Neural cell (in vitro differentiated cells): ENCODE results near the gene FPR1. TPM values are rescaled to one million over a fixed set of nuclear protein-coding genes. Genes with fewer than 3 reads are reported as not detected.

ENCODE experiments used
- H2AFZ ChIP-seq: fragments of 200-600, 300-800 bp; sonication (generic), shearing (Covaris generic); 2 replicates; pipeline ENCODE4 v1.6.0; 2014; ENCODE audit warnings: low read depth, mild to moderate bottlenecking, antibody characterized with exemption, low read length, moderate library complexity
- H3F3A ChIP-seq: fragments of 200-600 bp; shearing (Covaris generic); 2 replicates; pipeline ENCODE4 v1.6.1; 2016; ENCODE audit warnings: mild to moderate bottlenecking, moderate library complexity, mixed read lengths, antibody characterized with exemption, low read length; ENCODE audit not compliant: insufficient read depth, poor library complexity, severe bottlenecking
- H3K27ac ChIP-seq: fragments of 200-600, 300-800 bp; sonication (generic), shearing (Covaris generic); 2 replicates; pipeline ENCODE4 v1.5.1; 2014; ENCODE audit warnings: mild to moderate bottlenecking, low read length, moderate library complexity
- H3K27me3 ChIP-seq: fragments of 300-800, 200-600 bp; sonication (generic), shearing (Covaris generic); 2 replicates; pipeline ENCODE4 v1.6.0; 2014; ENCODE audit warnings: mild to moderate bottlenecking, low read depth, low read length, moderate library complexity; ENCODE audit not compliant: insufficient read depth
- H3K36me3 ChIP-seq: fragments of 300-800, 200-600 bp; sonication (generic), shearing (Covaris generic); 2 replicates; pipeline ENCODE4 v1.5.1; 2014; ENCODE audit warnings: mild to moderate bottlenecking, antibody characterized with exemption, low read length, moderate library complexity; ENCODE audit not compliant: insufficient read depth
- H3K4me2 ChIP-seq: fragments of 300-800, 200-600 bp; sonication (generic), shearing (Covaris generic); 2 replicates; pipeline ENCODE4 v1.6.0; 2014; ENCODE audit warnings: mild to moderate bottlenecking, low read length
- H3K4me3 ChIP-seq: fragments of 300-800, 200-600 bp; sonication (generic), shearing (Covaris generic); 2 replicates; pipeline ENCODE4 v1.5.1; 2014; ENCODE audit warnings: mild to moderate bottlenecking, low read length, moderate library complexity
- H3K79me2 ChIP-seq: fragments of 200-600 bp; shearing (Covaris generic); replicated peaks from 2 replicates; pipeline ENCODE4 v1.6.0; 2014; ENCODE audit warnings: mild to moderate bottlenecking, low read length, moderate library complexity; ENCODE audit not compliant: insufficient read depth
- H3K9ac ChIP-seq: fragments of 300-800, 200-600 bp; sonication (generic), shearing (Covaris generic); 2 replicates; pipeline ENCODE4 v1.6.1; 2016; ENCODE audit warnings: mild to moderate bottlenecking, low read length, mixed read lengths
- H3K9me2 ChIP-seq: fragments of 200-600 bp; shearing (Covaris generic); 2 replicates; pipeline ENCODE4 v1.6.1; 2016; ENCODE audit warnings: mild to moderate bottlenecking, low read length, mixed read lengths; ENCODE audit not compliant: insufficient read depth
- H3K9me3 ChIP-seq: fragments of 200-600, 300-800 bp; sonication (generic), shearing (Covaris generic); 2 replicates; pipeline ENCODE4 v1.6.1; 2016; ENCODE audit warnings: mild to moderate bottlenecking, mixed run types, low read length, moderate library complexity, mixed read lengths
- H4K20me1 ChIP-seq: fragments of 200-600 bp; shearing (Covaris generic); 2 replicates; pipeline ENCODE4 v1.6.1; 2016; ENCODE audit warnings: mild to moderate bottlenecking, mixed run types; ENCODE audit not compliant: insufficient read depth
- EZH2 ChIP-seq: fragments of 200-600, 300-800 bp; shearing (Covaris generic), sonication (generic); IDR thresholded peaks from 2 replicates; pipeline ENCODE4 v1.6.1; 2014; ENCODE audit warnings: antibody characterized with exemption, low read length, borderline replicate concordance, mild to moderate bottlenecking; ENCODE audit not compliant: insufficient read depth, poor library complexity, severe bottlenecking
- MXI1 ChIP-seq: fragments of 450-650 bp; conservative IDR thresholded peaks from 2 replicates; pipeline ENCODE4 v1.6.1; 2014; ENCODE audit warnings: antibody characterized with exemption, mild to moderate bottlenecking; ENCODE audit not compliant: poor library complexity, severe bottlenecking
- POLR2AphosphoS5 ChIP-seq: IDR thresholded peaks from 2 replicates; pipeline ENCODE4 v1.6.1; 2012
- RAD21 ChIP-seq: fragments of 450-650 bp; conservative IDR thresholded peaks from 2 replicates; pipeline ENCODE4 v1.6.1; 2014; ENCODE audit warnings: antibody characterized with exemption, mild to moderate bottlenecking, moderate library complexity
- polyA plus RNA-seq: library from polyadenylated mRNA; depleted of rRNA; stranded (reverse); fragments of >200 nt; gene quantifications from 2 replicates; pipeline ENCODE4 v1.2.3, GENCODE V29; 2014
- TF ChIP-seq, protein P1 (sequence below): fragments of 450-650 bp; IDR thresholded peaks from 2 replicates; pipeline ENCODE4 v1.5.1; 2014; ENCODE audit warnings: antibody characterized with exemption, mild to moderate bottlenecking, moderate library complexity; ENCODE audit not compliant: poor library complexity, severe bottlenecking
- TF ChIP-seq, protein P2 (sequence below): IDR thresholded peaks from 2 replicates; pipeline ENCODE4 v1.6.1; 2012; ENCODE audit warnings: borderline replicate concordance

FPR1 gene
- polyA plus RNA-seq, 1 donor from 2014 or later, result not detected

DNA sequence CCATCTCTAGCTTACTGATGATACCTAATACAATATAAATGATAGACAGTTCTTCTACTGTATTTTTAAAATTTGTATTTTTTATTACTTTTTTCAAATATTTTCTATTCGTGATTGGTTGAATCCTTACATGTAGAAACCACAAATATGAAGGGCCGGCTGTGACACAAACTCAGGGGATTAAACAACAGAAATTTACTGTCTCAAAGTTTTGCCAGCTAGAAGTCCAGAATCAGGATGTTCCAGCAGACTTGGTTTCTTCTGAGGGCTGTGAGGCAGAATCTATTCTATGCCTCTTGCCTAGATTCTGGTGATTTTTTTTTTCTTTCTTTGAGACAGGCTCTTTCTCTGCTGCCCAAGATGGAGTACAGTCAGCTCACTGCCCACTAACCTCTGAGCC lies 13.8 kb downstream of the FPR1 start:
- Histone ChIP-seq H3K9me2 (no peaks in the 10 kb centered on the region), H3K9me3 (no peaks in the 10 kb centered on the region), H3K4me2 (no peak overlapping the region), H3F3A (no peaks in the 10 kb centered on the region), H3K36me3 (no peaks in the 10 kb centered on the region), H3K27me3 (no peaks in the 10 kb centered on the region), H3K27ac (no peak overlapping the region), H4K20me1 (no peaks in the 10 kb centered on the region), H2AFZ (no peak overlapping the region), H3K9ac (no peak overlapping the region), H3K4me3 (no peak overlapping the region), H3K79me2 (no peaks in the 10 kb centered on the region)
- TF ChIP-seq RAD21 (no peak), EZH2 (no peak), MXI1 (no peak), POLR2AphosphoS5 (no peak)
- TF ChIP-seq, protein P1, sequence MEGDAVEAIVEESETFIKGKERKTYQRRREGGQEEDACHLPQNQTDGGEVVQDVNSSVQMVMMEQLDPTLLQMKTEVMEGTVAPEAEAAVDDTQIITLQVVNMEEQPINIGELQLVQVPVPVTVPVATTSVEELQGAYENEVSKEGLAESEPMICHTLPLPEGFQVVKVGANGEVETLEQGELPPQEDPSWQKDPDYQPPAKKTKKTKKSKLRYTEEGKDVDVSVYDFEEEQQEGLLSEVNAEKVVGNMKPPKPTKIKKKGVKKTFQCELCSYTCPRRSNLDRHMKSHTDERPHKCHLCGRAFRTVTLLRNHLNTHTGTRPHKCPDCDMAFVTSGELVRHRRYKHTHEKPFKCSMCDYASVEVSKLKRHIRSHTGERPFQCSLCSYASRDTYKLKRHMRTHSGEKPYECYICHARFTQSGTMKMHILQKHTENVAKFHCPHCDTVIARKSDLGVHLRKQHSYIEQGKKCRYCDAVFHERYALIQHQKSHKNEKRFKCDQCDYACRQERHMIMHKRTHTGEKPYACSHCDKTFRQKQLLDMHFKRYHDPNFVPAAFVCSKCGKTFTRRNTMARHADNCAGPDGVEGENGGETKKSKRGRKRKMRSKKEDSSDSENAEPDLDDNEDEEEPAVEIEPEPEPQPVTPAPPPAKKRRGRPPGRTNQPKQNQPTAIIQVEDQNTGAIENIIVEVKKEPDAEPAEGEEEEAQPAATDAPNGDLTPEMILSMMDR, result no peak
- TF ChIP-seq, protein P2, sequence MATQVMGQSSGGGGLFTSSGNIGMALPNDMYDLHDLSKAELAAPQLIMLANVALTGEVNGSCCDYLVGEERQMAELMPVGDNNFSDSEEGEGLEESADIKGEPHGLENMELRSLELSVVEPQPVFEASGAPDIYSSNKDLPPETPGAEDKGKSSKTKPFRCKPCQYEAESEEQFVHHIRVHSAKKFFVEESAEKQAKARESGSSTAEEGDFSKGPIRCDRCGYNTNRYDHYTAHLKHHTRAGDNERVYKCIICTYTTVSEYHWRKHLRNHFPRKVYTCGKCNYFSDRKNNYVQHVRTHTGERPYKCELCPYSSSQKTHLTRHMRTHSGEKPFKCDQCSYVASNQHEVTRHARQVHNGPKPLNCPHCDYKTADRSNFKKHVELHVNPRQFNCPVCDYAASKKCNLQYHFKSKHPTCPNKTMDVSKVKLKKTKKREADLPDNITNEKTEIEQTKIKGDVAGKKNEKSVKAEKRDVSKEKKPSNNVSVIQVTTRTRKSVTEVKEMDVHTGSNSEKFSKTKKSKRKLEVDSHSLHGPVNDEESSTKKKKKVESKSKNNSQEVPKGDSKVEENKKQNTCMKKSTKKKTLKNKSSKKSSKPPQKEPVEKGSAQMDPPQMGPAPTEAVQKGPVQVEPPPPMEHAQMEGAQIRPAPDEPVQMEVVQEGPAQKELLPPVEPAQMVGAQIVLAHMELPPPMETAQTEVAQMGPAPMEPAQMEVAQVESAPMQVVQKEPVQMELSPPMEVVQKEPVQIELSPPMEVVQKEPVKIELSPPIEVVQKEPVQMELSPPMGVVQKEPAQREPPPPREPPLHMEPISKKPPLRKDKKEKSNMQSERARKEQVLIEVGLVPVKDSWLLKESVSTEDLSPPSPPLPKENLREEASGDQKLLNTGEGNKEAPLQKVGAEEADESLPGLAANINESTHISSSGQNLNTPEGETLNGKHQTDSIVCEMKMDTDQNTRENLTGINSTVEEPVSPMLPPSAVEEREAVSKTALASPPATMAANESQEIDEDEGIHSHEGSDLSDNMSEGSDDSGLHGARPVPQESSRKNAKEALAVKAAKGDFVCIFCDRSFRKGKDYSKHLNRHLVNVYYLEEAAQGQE, result no peak

DNA sequence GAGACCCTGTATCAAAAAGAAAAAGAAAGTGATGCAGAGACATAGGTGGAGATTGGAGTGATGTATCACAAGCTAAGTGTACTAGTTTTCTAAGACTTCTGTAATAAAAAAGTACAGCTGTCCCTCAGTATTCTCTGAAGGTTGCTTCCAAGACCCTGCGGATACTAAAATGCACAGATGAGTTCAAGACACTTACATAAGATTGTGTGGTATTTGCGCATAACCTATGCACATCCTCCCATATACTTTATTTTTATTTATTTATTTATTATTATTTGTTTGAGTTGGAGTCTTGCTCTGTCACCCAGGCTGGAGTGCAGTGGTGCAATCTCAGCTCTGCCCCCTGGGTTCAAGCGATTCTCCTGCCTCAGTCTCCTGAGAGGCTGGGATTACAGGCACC lies 14.3 kb downstream of the FPR1 start:
- Histone ChIP-seq H3K4me3 (no peak overlapping the region), H3K9me2 (no peaks in the 10 kb centered on the region), H3K27ac (no peak overlapping the region), H3K9me3 (no peaks in the 10 kb centered on the region), H4K20me1 (no peaks in the 10 kb centered on the region), H3K9ac (no peak overlapping the region), H2AFZ (no peak overlapping the region), H3K4me2 (no peak overlapping the region), H3K27me3 (no peaks in the 10 kb centered on the region), H3K79me2 (no peaks in the 10 kb centered on the region), H3F3A (no peaks in the 10 kb centered on the region), H3K36me3 (no peaks in the 10 kb centered on the region)
- TF ChIP-seq POLR2AphosphoS5, result no peak

DNA sequence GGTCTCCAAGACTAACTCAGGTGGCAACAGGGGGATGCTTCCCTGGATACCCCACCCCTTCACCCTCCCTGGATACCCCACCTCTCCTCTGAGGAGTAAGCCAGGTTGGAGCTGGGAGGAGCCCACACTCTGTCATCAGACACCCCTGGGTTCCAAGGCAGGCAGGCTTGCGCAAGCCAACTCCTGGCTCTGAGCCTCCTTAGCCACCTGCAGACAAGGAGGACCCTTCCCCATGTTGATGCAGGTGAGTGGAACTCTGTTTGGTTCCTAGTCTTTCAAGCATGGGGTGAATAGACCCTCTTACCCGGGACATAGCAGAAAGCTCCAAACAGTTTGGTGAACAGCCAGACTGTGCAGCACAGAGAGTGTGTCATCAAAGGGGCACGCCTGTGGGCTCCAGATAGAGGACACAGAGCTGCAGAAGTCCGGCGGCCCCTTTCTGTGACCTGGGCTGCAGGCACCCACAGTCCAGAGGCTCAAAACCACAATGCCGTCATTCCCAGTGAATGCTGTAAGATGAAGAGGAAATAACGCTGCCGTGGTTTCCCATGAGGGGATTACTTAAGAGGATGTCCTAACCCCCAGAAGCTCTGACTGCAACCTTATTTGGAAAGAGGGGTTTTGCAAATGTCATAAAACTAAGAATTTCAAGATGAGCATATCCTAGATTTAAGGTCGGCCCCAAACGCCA lies 15.8 kb downstream of the FPR1 start:
- H3K79me2 ChIP-seq, result no peaks in the 10 kb centered on the region
- no peaks in the 10 kb centered on the region for H4K20me1 ChIP-seq
- no peak overlapping the region for H3K9ac ChIP-seq
- TF ChIP-seq EZH2 (no peak), RAD21 (no peak)
- H3K9me2 ChIP-seq, result no peaks in the 10 kb centered on the region
- H3K36me3 ChIP-seq, result no peaks in the 10 kb centered on the region
- H3K9me3 ChIP-seq, result no peaks in the 10 kb centered on the region
- no peaks in the 10 kb centered on the region for H3K27me3 ChIP-seq
- H3K4me3 ChIP-seq, result no peak overlapping the region
- no peak overlapping the region for H3K4me2 ChIP-seq
- H2AFZ ChIP-seq, result no peak overlapping the region
- no peaks in the 10 kb centered on the region for H3F3A ChIP-seq
- no peak overlapping the region for H3K27ac ChIP-seq
